BJ (cell line): ENCODE data around the gene FANCC. TPM values are rescaled to one million over a fixed set of nuclear protein-coding genes. Genes with fewer than 3 reads are reported as not detected.

Source experiments
- CTCF ChIA-PET: fragments of 350-600 bp; formaldehyde crosslinking; extraction: SDS; loops from one replicate; lab custom pipeline; 2021; ENCODE audit warnings: antibody characterized with exemption, inconsistent platforms; lab: Yijun Ruan, JAX
- POLR2A ChIA-PET: fragments of 300-600 bp; sonication (Branson Sonifier 250); formaldehyde crosslinking; extraction: SDS; loops from one replicate; lab custom pipeline; 2021; ENCODE audit warnings: antibody characterized with exemption; lab: Charles Lee
- DNase-seq: peaks from one replicate; pipeline ENCODE4 v3.0.0-alpha.2; 2011; ENCODE audit warnings: low read depth
- H3K27me3 ChIP-seq: 2 replicates; pipeline ENCODE4 v1.6.0; 2011; ENCODE audit warnings: low read length; ENCODE audit not compliant: control insufficient read depth, insufficient read depth
- H3K36me3 ChIP-seq: 2 replicates; pipeline ENCODE4 v1.5.1; 2011; ENCODE audit warnings: low read length; ENCODE audit not compliant: control insufficient read depth, insufficient read depth
- H3K4me3 ChIP-seq: 2 replicates; pipeline ENCODE4 v1.5.1; 2011; ENCODE audit warnings: low read depth, mild to moderate bottlenecking, control low read depth, low read length
- CTCF ChIP-seq: IDR thresholded peaks from 2 replicates; pipeline ENCODE4 v1.5.1; 2011; ENCODE audit warnings: low read depth, mild to moderate bottlenecking, control low read depth, inconsistent platforms, low read length, moderate library complexity; ENCODE audit not compliant: insufficient read depth
- polyA plus RNA-seq: library from polyadenylated mRNA; depleted of rRNA; stranded (reverse); fragments of >200 nt; gene quantifications from 2 replicates; pipeline ENCODE4 v1.2.3, GENCODE V29; 2011

The FANCC gene
- polyA plus RNA-seq, 1 experiment, result 6.1 TPM

GRCh38 chr9:95077766-95078370 is 239.6 kb downstream of the FANCC start:
- no peak for DNase-seq
- no peak for TF ChIP-seq CTCF
- POLR2A ChIA-PET, result no interaction called here
- Histone ChIP-seq H3K36me3 (peaks cover 37% of the 10 kb centered on the region), H3K4me3 (no peak overlapping the region), H3K27me3 (no peaks in the 10 kb centered on the region)
- CTCF ChIA-PET, result interaction anchor here (1.0 kb wide), 1 partner anchor 10 kb away, joined by 3 read pairs; no protein-coding TSS in a partner anchor

DNA sequence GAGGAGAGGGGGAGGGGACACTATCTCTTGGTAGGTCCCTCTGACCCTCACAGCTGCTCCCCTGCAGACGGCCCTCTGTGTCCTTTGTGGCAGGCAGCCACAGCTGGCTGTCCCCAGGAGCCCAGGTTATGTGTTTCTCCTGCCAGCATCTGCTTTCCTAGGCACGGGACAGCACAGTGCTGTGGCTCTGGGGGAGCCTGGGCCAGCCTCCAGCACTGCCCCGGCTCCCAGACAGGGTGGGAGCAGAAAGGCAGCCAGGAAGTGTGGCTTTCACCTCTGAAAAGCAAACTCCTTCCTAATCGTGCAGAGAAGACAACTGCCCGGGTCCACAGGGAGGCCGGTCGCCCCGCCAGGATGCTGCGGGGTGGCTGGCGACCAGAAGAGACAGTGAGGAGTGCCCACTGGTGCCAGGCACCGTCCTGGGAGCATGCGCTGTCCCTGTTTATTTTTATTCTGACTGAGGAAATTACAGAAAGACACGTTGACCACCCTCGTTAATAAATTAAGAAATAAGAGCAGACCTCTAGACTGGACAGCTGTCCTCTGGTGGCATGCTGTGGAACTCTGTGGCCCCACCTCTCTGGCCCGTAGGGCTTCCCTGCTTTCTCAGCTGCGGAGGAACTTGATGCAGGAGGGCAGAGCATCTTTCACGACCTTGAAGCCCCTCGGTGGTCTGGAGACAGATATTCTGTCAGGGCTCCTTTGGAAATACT is 240.3 kb downstream of the FANCC start:
- TF ChIP-seq CTCF, result no peak
- peaks cover 36% of the 10 kb centered on the region for H3K36me3 ChIP-seq
- CTCF ChIA-PET, result interaction anchor here (0.7 to 1.0 kb wide), 3 partner anchors 9 to 12 kb away, joined by 3 read pairs; no protein-coding TSS in a partner anchor
- POLR2A ChIA-PET, result no interaction called here
- H3K4me3 ChIP-seq, result no peak overlapping the region
- no peaks in the 10 kb centered on the region for H3K27me3 ChIP-seq
- no peak for DNase-seq

- Histone ChIP-seq H3K4me3 (no peak overlapping the region), H3K27me3 (no peaks in the 10 kb centered on the region), H3K36me3 (peaks cover 34% of the 10 kb centered on the region)
- no peak for TF ChIP-seq CTCF
- DNase-seq, result no peak
- CTCF ChIA-PET, result interaction anchor here (0.7 kb wide), 2 partner anchors 9 to 12 kb away, joined by 3 read pairs; no protein-coding TSS in a partner anchor
- POLR2A ChIA-PET, result no interaction called here
These were observed 240.8 kb downstream of the FANCC start for GRCh38 chr9:95076696-95077052.

DNA sequence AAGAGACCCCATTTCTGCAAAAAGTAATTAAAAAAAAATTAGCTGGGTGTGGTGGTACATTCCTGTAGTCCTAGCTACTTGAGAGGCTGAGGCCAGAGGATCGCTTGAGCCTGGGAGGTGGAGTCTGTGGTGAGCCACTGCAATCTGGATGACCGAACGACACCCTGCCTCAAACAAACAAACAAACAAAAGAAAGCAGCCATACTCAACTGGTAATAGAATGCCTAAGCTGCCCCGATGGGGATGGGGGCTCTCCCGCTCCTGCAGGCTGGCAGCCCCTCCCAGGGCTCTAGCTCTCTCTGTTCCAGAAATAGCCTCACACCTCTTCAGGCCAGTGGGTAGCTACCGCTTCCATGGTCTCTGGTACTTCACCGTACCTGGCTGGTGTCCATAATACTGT is 241.8 kb downstream of the FANCC start:
- POLR2A ChIA-PET, result no interaction called here

More for the DNA sequence above, 241.8 kb downstream of the FANCC start:
- H3K36me3 ChIP-seq, result peaks cover 30% of the 10 kb centered on the region
- no peaks in the 10 kb centered on the region for H3K27me3 ChIP-seq
- DNase-seq, result no peak
- H3K4me3 ChIP-seq, result no peak overlapping the region
- CTCF ChIA-PET, result interaction anchor here (0.8 kb wide), 1 partner anchor 396 kb away, joined by 3 read pairs; no protein-coding TSS in a partner anchor
- no peak for TF ChIP-seq CTCF
